Cardiac fibroblast (primary cell): Measurements from ENCODE around the gene DAB2.

Experiments used
- DNase-seq, 2 donors: peaks; one replicate each; pipeline versions ENCODE4 v3.0.0 to v3.0.0-alpha.2; 2010; ENCODE audit warnings: low read depth in 2 of 2
- H3K4me3 ChIP-seq, 2 donors: replicated peaks in 1 of 2; 1 replicate in 1 of 2; 2 replicates in 1 of 2; pipeline ENCODE4 v1.5.1; 2011; ENCODE audit warnings: low read depth in 2 of 2, low read length in 2 of 2, mild to moderate bottlenecking in 2 of 2, moderate library complexity in 1 of 2
- TF ChIP-seq, protein P1 (sequence below): IDR thresholded peaks from one replicate; pipeline ENCODE4 v1.5.1; 2011; ENCODE audit warnings: low read depth, mild to moderate bottlenecking, low read length, inconsistent platforms

DAB2 gene

DNA sequence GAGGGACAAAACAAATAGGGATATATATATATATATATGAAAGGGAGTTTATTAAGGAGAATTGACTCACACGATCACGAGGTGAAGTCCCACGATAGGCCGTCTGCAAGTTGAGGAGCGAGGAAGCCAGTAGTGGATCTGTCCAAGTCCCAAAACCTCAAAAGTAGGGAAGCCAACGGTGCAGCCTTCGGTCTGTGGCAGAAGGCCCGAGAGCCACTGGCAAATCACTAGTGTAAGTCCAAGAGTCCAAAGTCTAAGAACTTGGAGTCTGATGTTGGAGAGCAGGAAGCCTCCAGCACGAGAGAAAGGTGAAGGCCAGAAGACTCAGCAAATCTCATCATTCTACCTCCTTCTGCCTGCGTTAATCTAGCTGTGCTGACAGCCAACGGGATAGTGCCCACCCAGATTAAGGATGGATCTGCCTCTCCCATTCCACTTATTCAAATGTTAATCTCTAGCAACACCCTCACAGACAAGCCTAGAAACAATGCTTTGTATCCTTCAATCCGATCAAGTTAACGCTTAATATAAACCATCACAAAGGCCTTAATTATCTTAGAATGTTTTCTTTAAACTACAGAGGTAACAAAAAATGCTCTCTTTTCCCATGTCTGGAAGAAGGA lies 23.8 kb upstream of the DAB2 start:
- TF ChIP-seq, protein P1, sequence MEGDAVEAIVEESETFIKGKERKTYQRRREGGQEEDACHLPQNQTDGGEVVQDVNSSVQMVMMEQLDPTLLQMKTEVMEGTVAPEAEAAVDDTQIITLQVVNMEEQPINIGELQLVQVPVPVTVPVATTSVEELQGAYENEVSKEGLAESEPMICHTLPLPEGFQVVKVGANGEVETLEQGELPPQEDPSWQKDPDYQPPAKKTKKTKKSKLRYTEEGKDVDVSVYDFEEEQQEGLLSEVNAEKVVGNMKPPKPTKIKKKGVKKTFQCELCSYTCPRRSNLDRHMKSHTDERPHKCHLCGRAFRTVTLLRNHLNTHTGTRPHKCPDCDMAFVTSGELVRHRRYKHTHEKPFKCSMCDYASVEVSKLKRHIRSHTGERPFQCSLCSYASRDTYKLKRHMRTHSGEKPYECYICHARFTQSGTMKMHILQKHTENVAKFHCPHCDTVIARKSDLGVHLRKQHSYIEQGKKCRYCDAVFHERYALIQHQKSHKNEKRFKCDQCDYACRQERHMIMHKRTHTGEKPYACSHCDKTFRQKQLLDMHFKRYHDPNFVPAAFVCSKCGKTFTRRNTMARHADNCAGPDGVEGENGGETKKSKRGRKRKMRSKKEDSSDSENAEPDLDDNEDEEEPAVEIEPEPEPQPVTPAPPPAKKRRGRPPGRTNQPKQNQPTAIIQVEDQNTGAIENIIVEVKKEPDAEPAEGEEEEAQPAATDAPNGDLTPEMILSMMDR = no peak
- DNase-seq = no peak
- no peak overlapping the region for H3K4me3 ChIP-seq

DNA sequence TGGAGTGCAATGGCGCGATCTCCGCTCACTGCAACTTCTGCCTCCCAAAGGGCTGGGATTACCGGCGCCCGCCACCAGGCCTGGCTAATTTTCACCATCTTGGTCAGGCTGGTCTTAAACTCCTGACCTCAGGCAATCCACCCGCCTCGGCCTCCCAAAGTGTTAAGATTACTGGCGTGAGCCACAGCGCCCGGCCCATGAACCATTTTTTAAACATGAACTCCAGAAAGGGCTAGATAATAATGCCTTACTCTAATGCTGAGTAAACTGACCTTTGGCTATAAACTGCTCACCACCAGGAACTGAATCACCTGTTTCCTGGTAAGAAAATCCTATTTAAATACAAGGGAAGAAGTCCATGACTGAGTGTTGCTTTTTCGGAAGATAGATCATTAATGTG lies 23.2 kb upstream of the DAB2 start:
- TF ChIP-seq, protein P1 = no peak
- DNase-seq = peak in 1 of 2 donors; percentile 45

DNA sequence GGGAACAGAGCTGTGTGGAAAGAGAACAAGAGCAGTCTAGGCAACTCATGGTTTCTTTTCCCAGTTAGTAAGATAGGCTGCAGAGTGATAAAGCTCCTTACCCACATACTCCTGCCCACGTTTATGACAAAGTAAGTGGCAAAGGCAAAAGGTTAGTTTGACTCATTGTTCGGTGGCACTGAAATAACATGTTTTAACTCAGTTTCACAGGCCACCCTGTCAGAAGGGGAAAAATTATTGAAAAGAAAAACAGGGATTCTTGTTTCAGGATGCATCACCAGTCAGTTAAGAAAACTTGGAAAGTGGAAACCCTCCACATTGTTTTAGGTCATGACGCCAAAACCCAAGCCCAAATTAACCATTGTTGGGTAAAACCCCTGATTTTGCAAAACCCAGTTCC lies 22.3 kb upstream of the DAB2 start:
- DNase-seq = peak in 1 of 2 donors; percentile 55
- H3K4me3 ChIP-seq = no peak overlapping the region
- TF ChIP-seq, protein P1 = no peak

More for the DNA sequence above, 23.2 kb upstream of the DAB2 start:
- H3K4me3 ChIP-seq = no peak overlapping the region

DNA sequence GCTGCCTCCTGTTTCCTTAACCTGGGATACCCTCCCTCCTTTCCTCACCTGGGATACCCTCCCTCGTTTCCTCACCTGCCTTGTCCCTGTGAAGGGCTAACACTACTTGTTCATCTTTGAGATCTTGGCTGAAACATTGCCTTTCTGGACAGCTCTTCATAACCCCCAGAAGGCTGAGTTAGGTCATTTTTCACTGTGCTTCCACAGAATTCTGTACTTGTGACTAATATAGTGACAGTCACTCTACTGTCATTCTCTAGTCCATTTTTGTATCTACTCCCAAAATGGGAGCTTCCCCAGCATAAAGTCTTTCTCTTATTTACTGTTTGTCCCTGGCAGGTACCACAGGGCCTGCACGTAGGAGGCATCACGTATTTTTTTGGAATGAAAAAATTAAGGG lies 21.5 kb upstream of the DAB2 start:
- DNase-seq = peak in 1 of 2 donors; percentile 18
- H3K4me3 ChIP-seq = no peak overlapping the region
- TF ChIP-seq, protein P1 = no peak

GRCh38 chr5:39443911-39444310 lies 19.1 kb upstream of the DAB2 start:
- TF ChIP-seq, protein P1 = no peak
- DNase-seq = no peak
- H3K4me3 ChIP-seq = no peak overlapping the region

- H3K4me3 ChIP-seq = no peak overlapping the region
- no peak for DNase-seq
- TF ChIP-seq, protein P1 = no peak
Observed at GRCh38 chr5:39442991-39443390, 18.2 kb upstream of the DAB2 start.

GRCh38 chr5:39441838-39442237 lies 17.1 kb upstream of the DAB2 start:
- TF ChIP-seq, protein P1 = no peak
- H3K4me3 ChIP-seq = no peak overlapping the region
- no peak for DNase-seq
